ENCODE results near the gene VAV1.

Gene VAV1

GRCh38 chr19:6801485-6802086 is 29.1 kb downstream of the VAV1 start:
- TF ChIP-seq POLR2AphosphoS5 (IDR thresholded peaks at IDR 0.05; ENCODE audit: low read depth, low read length): no peak
- no peak for TF ChIP-seq TAF1 (IDR thresholded peaks at IDR 0.05; ENCODE audit: borderline replicate concordance, insufficient read depth, low read length)
- TF ChIP-seq FOXP2 (optimal IDR thresholded peaks at IDR 0.05; ENCODE audit: borderline replicate concordance, extremely low read depth, extremely low read length, insufficient read depth): no peak
- TF ChIP-seq REST (IDR thresholded peaks at IDR 0.05; ENCODE audit: insufficient read depth in 1 of 2, low read depth in 2 of 2, low read length in 2 of 2): no peak
- no peak for TF ChIP-seq SIN3A (IDR thresholded peaks at IDR 0.05; ENCODE audit: borderline replicate concordance, insufficient read depth, low read length)

- TF ChIP-seq POLR2AphosphoS5 (IDR thresholded peaks at IDR 0.05; ENCODE audit: low read depth, low read length) (no peak), SIN3A (IDR thresholded peaks at IDR 0.05; ENCODE audit: borderline replicate concordance, insufficient read depth, low read length) (no peak), FOXP2 (optimal IDR thresholded peaks at IDR 0.05; ENCODE audit: borderline replicate concordance, extremely low read depth, extremely low read length, insufficient read depth) (no peak), TAF1 (IDR thresholded peaks at IDR 0.05; ENCODE audit: borderline replicate concordance, insufficient read depth, low read length) (no peak), REST (IDR thresholded peaks at IDR 0.05; ENCODE audit: insufficient read depth in 1 of 2, low read depth in 2 of 2, low read length in 2 of 2) (no peak)
Measured at GRCh38 chr19:6802336-6803035, 30.0 kb downstream of the VAV1 start.

- TF ChIP-seq TAF1 (IDR thresholded peaks at IDR 0.05; ENCODE audit: borderline replicate concordance, insufficient read depth, low read length): no peak
Measured at GRCh38 chr19:6803036-6803404, 30.5 kb downstream of the VAV1 start.

GRCh38 chr19:6806488-6806887 is 34.0 kb downstream of the VAV1 start:
- TF ChIP-seq POLR2AphosphoS5 (IDR thresholded peaks at IDR 0.05; ENCODE audit: low read depth, low read length) (no peak), FOXP2 (optimal IDR thresholded peaks at IDR 0.05; ENCODE audit: borderline replicate concordance, extremely low read depth, extremely low read length, insufficient read depth) (no peak), SIN3A (IDR thresholded peaks at IDR 0.05; ENCODE audit: borderline replicate concordance, insufficient read depth, low read length) (no peak), REST (IDR thresholded peaks at IDR 0.05; ENCODE audit: insufficient read depth in 1 of 2, low read depth in 2 of 2, low read length in 2 of 2) (no peak), TAF1 (IDR thresholded peaks at IDR 0.05; ENCODE audit: borderline replicate concordance, insufficient read depth, low read length) (no peak)

- TF ChIP-seq SIN3A (IDR thresholded peaks at IDR 0.05; ENCODE audit: borderline replicate concordance, insufficient read depth, low read length) (no peak), FOXP2 (optimal IDR thresholded peaks at IDR 0.05; ENCODE audit: borderline replicate concordance, extremely low read depth, extremely low read length, insufficient read depth) (no peak), TAF1 (IDR thresholded peaks at IDR 0.05; ENCODE audit: borderline replicate concordance, insufficient read depth, low read length) (no peak), REST (IDR thresholded peaks at IDR 0.05; ENCODE audit: insufficient read depth in 1 of 2, low read depth in 2 of 2, low read length in 2 of 2) (no peak), POLR2AphosphoS5 (IDR thresholded peaks at IDR 0.05; ENCODE audit: low read depth, low read length) (no peak)
Measured at GRCh38 chr19:6807291-6807690, 34.8 kb downstream of the VAV1 start.
